ENCODE measurements around the gene DDX1.

DNA sequence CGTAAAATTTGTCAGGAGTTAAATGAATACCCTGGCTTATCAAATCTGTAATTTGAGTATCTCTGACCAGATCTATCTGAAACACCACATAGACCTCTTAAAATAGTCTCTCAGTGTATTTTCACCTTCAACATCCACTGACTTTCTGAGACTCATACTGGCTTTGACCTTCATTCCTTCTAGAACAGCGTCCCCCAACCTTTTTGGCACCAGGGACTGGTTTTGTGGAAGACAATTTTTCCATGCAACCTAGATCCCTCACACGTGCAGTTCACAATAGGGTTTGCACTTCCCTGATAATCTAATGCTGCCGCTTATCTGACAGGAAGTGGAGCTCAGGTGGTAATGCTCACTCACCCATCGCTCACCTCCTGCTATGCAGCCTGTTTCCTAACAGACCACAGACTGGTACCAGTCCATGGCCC, 33.8 kb upstream of the DDX1 start:
- no peak for TF ChIP-seq POU2F2 (IDR thresholded peaks at IDR 0.05; ENCODE audit: low read depth, low read length)
- TF ChIP-seq PAX5 (IDR thresholded peaks at IDR 0.05; ENCODE audit: insufficient read depth, low read length, severe bottlenecking) = no peak
- no peak for TF ChIP-seq POLR2AphosphoS5 (IDR thresholded peaks at IDR 0.05; ENCODE audit: low read depth, low read length)
- no peak for TF ChIP-seq POLR2A (IDR thresholded peaks at IDR 0.05; ENCODE audit: low read depth, low read length)
- TF ChIP-seq TAF1 (IDR thresholded peaks at IDR 0.05; ENCODE audit: low read depth, low read length) = no peak
